Adrenal gland (tissue), 12 donors: ENCODE measurements around the gene UCMA. TPM values are rescaled to one million over a fixed set of nuclear protein-coding genes. Genes with fewer than 3 reads are reported as not detected.
"Not testable (repeated sequence)": the region's sequence is repeated elsewhere in the genome, so short reads cannot be mapped to it uniquely, and the experiment has no call there.

Experiments
- DNase-seq, 7 donors: peaks; one replicate each; pipeline ENCODE4 v3.0.0-alpha.2; 2019 to 2020
- H3K27ac ChIP-seq, 5 donors: fragments of 200-600 bp; sonication (generic) in 4 of 5; 1 replicate in 3 of 5; 2 replicates in 2 of 5; pipeline versions ENCODE4 v1.5.1 to v1.8.0; 2016 to 2020; ENCODE audit warnings: mild to moderate bottlenecking in 1 of 5
- H3K27me3 ChIP-seq: fragments of 200-600 bp; 2 replicates; pipeline ENCODE4 v1.8.0; 2021
- H3K36me3 ChIP-seq, 2 donors: fragments of 200-600 bp; replicated peaks in 1 of 2; 1 replicate in 1 of 2; 2 replicates in 1 of 2; pipeline versions ENCODE4 v1.5.1 to v1.8.0; 2018 to 2022
- H3K4me1 ChIP-seq, 2 donors: fragments of 200-600 bp; replicated peaks in 1 of 2; 1 replicate in 1 of 2; 2 replicates in 1 of 2; pipeline versions ENCODE4 v1.5.1 to v1.8.0; 2018 to 2021
- H3K4me3 ChIP-seq, 4 donors: fragments of 200-600 bp; sonication (generic) in 3 of 4; one replicate each; pipeline ENCODE4 v1.5.1; 2016 to 2018
- H3K9me3 ChIP-seq, 3 donors: fragments of 200-600 bp; sonication (generic) in 1 of 3; replicated peaks in 1 of 3; 1 replicate in 2 of 3; 2 replicates in 1 of 3; pipeline versions ENCODE4 v1.5.1 to v1.8.0; 2016 to 2021
- POLR2A ChIP-seq, 2 donors: fragments of 450-650 bp; IDR thresholded peaks; one replicate each; pipeline ENCODE4 v1.6.1; 2017; ENCODE audit warnings: antibody characterized with exemption in 2 of 2, mild to moderate bottlenecking in 2 of 2, moderate library complexity in 1 of 2
- WGBS, 4 donors: extraction: QIAGEN DNeasy Blood & Tissue Kit in 2 of 4; methylation state at CpG; one replicate each; pipeline versions ENCODE4 v1.1.5 to v1.1.7; 2013 to 2017; 5-methylcytosine and 5-hydroxymethylcytosine counted together
- intact Hi-C, 2 donors: fragments of 100-400 bp; cut with DNase I; formaldehyde crosslinking; loops; one replicate each; pipeline versions ENCODE4 v1.14.1 to v1.15.0; 2022 to 2023
- polyA plus RNA-seq, 3 donors: library from polyadenylated mRNA; stranded (reverse); fragments of 200-250 nt in 2 of 3; fragments of 350-450 nt in 1 of 3; fragmentation: Illumina TruSeq in 1 of 3; extraction: RNeasy Lipid Tissue Mini Kit (QIAGEN cat#74804) in 1 of 3; gene quantifications; one replicate each; pipeline ENCODE4 v1.2.3, GENCODE V29; 2013 to 2014
- total RNA-seq, 9 donors: library from RNA; depleted of rRNA in 4 of 9; stranded (reverse); fragments of >200 nt in 4 of 9; fragments of 120-200 nt in 1 of 9; fragmentation: NEBNext Ultra II Directional in 1 of 9; extraction: Animal tissue kit (Norgen Biotek cat#: 25700) in 1 of 9; gene quantifications; one replicate each; pipeline versions ENCODE4 v1.1.0 to v1.2.4, GENCODE V29; 2013 to 2023
- TF ChIP-seq, protein P1 (sequence below), 6 experiments: fragments of 450-650 bp in 4 of 6; fragments of 200-600 bp in 2 of 6; sonication (generic) in 1 of 6; IDR thresholded peaks; 1 replicate in 5 of 6; 2 replicates in 1 of 6; pipeline versions ENCODE4 v1.5.1 to v1.8.0; 2016 to 2021; ENCODE audit warnings: antibody characterized with exemption in 6 of 6, mild to moderate bottlenecking in 2 of 6, moderate library complexity in 1 of 6
- donor health status: healthy with polysubstance abuse.
- donor health status: Bipolar disorder and iron deficiency.
- donor health status: DM: yes; HTN: yes; CAD: no.
- donor health status: DM: no; HTN: no; CAD: no.
- donor health status: DM: no; HTN: no; CAD: no.
- donor health status: DM: yes; HTN: yes; CAD: no.

Gene UCMA
- total and polyA plus RNA-seq, 12 donors, result not detected

GRCh38 chr10:13247784-13248183, 13.6 kb upstream of the UCMA start:
- intact Hi-C loops, result no loop called here

GRCh38 chr10:13247246-13247645, 13.1 kb upstream of the UCMA start:
- Histone ChIP-seq H3K9me3 (no peaks in the 10 kb centered on the region), H3K36me3 (no peaks in the 10 kb centered on the region), H3K4me3 (no peak overlapping the region), H3K27ac (no peak overlapping the region), H3K27me3 (no peaks in the 10 kb centered on the region), H3K4me1 (no peaks in the 10 kb centered on the region)
- TF ChIP-seq, protein P1, sequence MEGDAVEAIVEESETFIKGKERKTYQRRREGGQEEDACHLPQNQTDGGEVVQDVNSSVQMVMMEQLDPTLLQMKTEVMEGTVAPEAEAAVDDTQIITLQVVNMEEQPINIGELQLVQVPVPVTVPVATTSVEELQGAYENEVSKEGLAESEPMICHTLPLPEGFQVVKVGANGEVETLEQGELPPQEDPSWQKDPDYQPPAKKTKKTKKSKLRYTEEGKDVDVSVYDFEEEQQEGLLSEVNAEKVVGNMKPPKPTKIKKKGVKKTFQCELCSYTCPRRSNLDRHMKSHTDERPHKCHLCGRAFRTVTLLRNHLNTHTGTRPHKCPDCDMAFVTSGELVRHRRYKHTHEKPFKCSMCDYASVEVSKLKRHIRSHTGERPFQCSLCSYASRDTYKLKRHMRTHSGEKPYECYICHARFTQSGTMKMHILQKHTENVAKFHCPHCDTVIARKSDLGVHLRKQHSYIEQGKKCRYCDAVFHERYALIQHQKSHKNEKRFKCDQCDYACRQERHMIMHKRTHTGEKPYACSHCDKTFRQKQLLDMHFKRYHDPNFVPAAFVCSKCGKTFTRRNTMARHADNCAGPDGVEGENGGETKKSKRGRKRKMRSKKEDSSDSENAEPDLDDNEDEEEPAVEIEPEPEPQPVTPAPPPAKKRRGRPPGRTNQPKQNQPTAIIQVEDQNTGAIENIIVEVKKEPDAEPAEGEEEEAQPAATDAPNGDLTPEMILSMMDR (IDR thresholded peaks at IDR 0.05), result no peak
- TF ChIP-seq POLR2A (IDR thresholded peaks at IDR 0.05), result no peak
- intact Hi-C loops, result no loop called here
- 77 to 84% (median 80%) methylated on average over 9 of the region's 9 CpGs for WGBS, 4 donors
- DNase-seq, result no peak

More at GRCh38 chr10:13247784-13248183, 13.6 kb upstream of the UCMA start:
- Histone ChIP-seq H3K36me3 (no peaks in the 10 kb centered on the region), H3K9me3 (no peaks in the 10 kb centered on the region), H3K4me1 (no peaks in the 10 kb centered on the region), H3K27ac (no peak overlapping the region), H3K27me3 (no peaks in the 10 kb centered on the region), H3K4me3 (no peak overlapping the region)
- DNase-seq, result no peak
- TF ChIP-seq POLR2A (IDR thresholded peaks at IDR 0.05), result no peak
- TF ChIP-seq, protein P1 (IDR thresholded peaks at IDR 0.05), result no peak
- 86 to 90% (median 87%) methylated on average over 4 of the region's 4 CpGs for WGBS, 4 donors

DNA sequence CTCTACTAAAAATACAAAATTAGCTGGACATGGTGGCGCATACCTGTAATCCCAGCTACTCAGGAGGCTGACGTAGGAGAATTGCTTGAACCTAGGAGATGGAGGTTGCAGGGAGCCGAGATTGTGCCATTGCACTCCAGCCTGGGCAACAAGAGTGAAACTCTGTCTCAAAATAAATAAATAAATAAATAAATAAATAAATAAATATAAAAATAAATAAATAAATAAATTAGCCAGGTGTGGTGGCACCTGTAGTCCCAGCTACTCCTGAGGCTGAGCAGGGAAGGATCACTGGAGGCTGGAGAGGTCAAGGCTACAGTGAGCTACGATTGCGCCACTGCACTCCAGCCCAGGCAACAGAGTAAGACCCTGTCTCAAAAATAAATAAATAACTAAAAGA, 8.1 kb upstream of the UCMA start:
- H3K27me3 ChIP-seq, H3K36me3 ChIP-seq, H3K27ac ChIP-seq, H3K9me3 ChIP-seq, DNase-seq, H3K4me1 ChIP-seq, H3K4me3 ChIP-seq, intact Hi-C loops: not testable (repeated sequence)
- WGBS, 4 donors, result 88 to 92% (median 90%) methylated on average over 5 of the region's 5 CpGs

DNA sequence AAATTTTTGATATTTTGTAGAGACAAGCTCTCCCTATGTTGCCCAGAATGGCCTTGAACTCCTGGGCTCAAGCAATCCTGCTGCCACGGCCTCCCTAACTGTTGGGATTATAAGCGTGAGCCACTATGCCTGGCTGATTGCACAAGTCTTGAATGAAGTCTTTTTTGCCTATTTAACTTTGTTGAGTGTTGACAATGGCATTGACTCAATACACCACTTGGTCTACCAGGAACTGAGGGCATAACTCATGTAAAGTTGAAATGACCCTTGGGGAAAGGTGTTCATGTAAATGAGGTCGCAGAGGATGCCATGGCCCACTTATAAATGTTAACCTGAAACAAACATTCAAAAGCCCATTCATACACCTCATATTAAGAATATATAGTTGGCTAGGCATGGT, 7.4 kb upstream of the UCMA start:
- Histone ChIP-seq H3K27ac (no peak overlapping the region), H3K27me3 (no peaks in the 10 kb centered on the region), H3K9me3 (no peaks in the 10 kb centered on the region), H3K4me3 (no peak overlapping the region), H3K36me3 (no peaks in the 10 kb centered on the region), H3K4me1 (no peaks in the 10 kb centered on the region)
- WGBS, 4 donors, result 91 to 96% (median 92%) methylated on average over 2 to 3 of the region's 3 CpGs
- TF ChIP-seq, protein P1 (IDR thresholded peaks at IDR 0.05), result no peak
- TF ChIP-seq POLR2A (IDR thresholded peaks at IDR 0.05), result no peak
- intact Hi-C loops, result no loop called here
- DNase-seq, result no peak

DNA sequence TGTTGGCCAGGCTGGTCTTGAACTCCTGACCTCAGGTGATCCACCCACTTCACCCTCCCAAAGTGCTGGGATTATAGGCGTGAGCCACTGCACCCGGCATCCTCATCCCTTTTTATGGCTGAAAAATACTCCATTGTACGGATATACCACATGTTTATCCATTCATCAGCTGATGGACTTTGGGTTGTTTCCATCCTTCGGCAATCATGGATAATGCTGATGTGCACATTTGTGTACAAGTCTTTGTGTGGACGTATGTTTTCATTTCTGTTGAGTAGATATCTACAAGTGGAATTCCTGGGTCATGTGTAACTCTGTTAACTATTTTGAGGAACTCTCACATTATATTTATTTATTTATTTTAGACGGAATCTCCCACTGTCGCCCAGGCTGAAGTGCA, 5.7 kb upstream of the UCMA start:
- Histone ChIP-seq H3K4me3 (no peak overlapping the region), H3K9me3 (no peaks in the 10 kb centered on the region), H3K27ac (no peak overlapping the region), H3K4me1 (no peaks in the 10 kb centered on the region), H3K36me3 (no peaks in the 10 kb centered on the region), H3K27me3 (no peaks in the 10 kb centered on the region)
- intact Hi-C loops, result no loop called here
- WGBS, 4 donors, result 89 to 92% (median 91%) methylated on average over 7 of the region's 7 CpGs
- no peak for DNase-seq
- TF ChIP-seq POLR2A (IDR thresholded peaks at IDR 0.05), result no peak
- TF ChIP-seq, protein P1 (IDR thresholded peaks at IDR 0.05), result no peak
